Mesenchymal stem cell (in vitro differentiated cells and primary cell): ENCODE results near the gene ACOT6. TPM values are rescaled to one million over a fixed set of nuclear protein-coding genes. Genes with fewer than 3 reads are reported as not detected.

Source experiments
- small RNA-seq: library from polyadenylated mRNA; stranded (forward); fragments of <200 nt; extraction: miRNeasy Mini kit (QIAGEN cat#:217004); gene quantifications from one replicate; pipeline ENCODE3, GENCODE V24; 2013; ENCODE audit warnings: low read depth

Gene ACOT6

Small RNA genes within 50 kb of the gene (small RNA-seq; reads per million reads assigned to genes)
- not detected for gene RNU6-240P
